Sigmoid colon (tissue), 4 donors: ENCODE measurements around the gene FAM174C.
A peak's percentile ranks its signal among the peaks of the same experiment; 100 is the strongest.

Experiments
- CTCF ChIP-seq, 4 experiments: fragments of 450-650 bp in 3 of 4; fragments of 200-600 bp in 1 of 4; IDR thresholded peaks; one replicate each; pipeline ENCODE4 v1.5.1; 2016 to 2019; ENCODE audit warnings: antibody characterized with exemption in 4 of 4, mild to moderate bottlenecking in 3 of 4, moderate library complexity in 2 of 4
- EP300 ChIP-seq, 4 donors: sonication (generic); formaldehyde crosslinking; IDR thresholded peaks; one replicate each; pipeline ENCODE4 v1.6.1; 2017; ENCODE audit warnings: antibody characterized with exemption in 4 of 4

GRCh38 chr19:1261538-1261797, 13.9 kb upstream of the FAM174C start:
- TF ChIP-seq CTCF (IDR thresholded peaks at IDR 0.05) (peak in 1 of 4 experiments; percentile 37), EP300 (IDR thresholded peaks at IDR 0.05) (no peak)
